IPS DF 6.9 (cell line): Measurements from ENCODE around the gene UNC5C.

Experiments
- DNase-seq: peaks from one replicate; pipeline ENCODE4 v3.0.0-alpha.2; 2013; ENCODE audit warnings: low read depth, low spot score
- H3K27ac ChIP-seq: one replicate; pipeline ENCODE4 v1.5.1; 2013; ENCODE audit warnings: low read length, control low read depth
- H3K27me3 ChIP-seq: 2 replicates; pipeline ENCODE4 v1.6.1; 2013; ENCODE audit warnings: mild to moderate bottlenecking, low read length; ENCODE audit not compliant: control insufficient read depth, insufficient read depth
- H3K36me3 ChIP-seq: 2 replicates; pipeline ENCODE4 v1.6.1; 2013; ENCODE audit warnings: low read length; ENCODE audit not compliant: control insufficient read depth, insufficient read depth
- H3K4me1 ChIP-seq: 2 replicates; pipeline ENCODE4 v1.6.1; 2013; ENCODE audit warnings: low read length; ENCODE audit not compliant: control insufficient read depth, insufficient read depth
- H3K4me3 ChIP-seq: 2 replicates; pipeline ENCODE4 v1.5.1; 2013; ENCODE audit warnings: mild to moderate bottlenecking, low read length
- H3K9me3 ChIP-seq: 2 replicates; pipeline ENCODE4 v1.6.1; 2013; ENCODE audit warnings: low read length, inconsistent platforms; ENCODE audit not compliant: control insufficient read depth, insufficient read depth
- WGBS: extraction: QIAGEN DNeasy Blood & Tissue Kit; methylation state at CpG from one replicate; pipeline ENCODE4 v1.1.7; 2013; ENCODE audit warnings: mixed read lengths, missing lambda C conversion rate; ENCODE audit not compliant: insufficient read length, insufficient coverage; 5-methylcytosine and 5-hydroxymethylcytosine counted together

UNC5C gene

DNA sequence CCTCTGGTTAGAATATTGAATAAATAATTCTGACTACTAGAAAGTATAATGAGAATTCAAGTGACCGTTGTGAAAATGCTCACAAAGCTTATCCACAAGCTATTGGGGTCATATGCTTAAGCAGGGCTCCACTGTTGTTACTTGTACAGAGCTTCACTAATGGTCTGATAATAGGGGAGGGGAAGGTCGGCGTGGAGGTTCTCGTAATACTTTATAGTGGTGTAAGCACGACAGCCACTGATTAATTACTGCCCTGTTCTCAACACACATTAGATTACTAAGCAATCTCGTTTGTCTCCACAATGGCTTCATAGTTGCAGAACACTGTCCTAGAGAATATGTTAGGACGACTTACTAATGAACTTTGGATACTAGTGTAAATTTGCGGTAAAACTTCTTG, 11.6 kb downstream of the UNC5C start:
- Histone ChIP-seq H3K4me1 (no peaks in the 10 kb centered on the region), H3K4me3 (no peak overlapping the region), H3K27ac (no peak overlapping the region), H3K36me3 (no peaks in the 10 kb centered on the region), H3K27me3 (no peaks in the 10 kb centered on the region), H3K9me3 (no peaks in the 10 kb centered on the region)
- DNase-seq: no peak
- WGBS: no CpG with 5 or more reads among the region's 8 CpGs

DNA sequence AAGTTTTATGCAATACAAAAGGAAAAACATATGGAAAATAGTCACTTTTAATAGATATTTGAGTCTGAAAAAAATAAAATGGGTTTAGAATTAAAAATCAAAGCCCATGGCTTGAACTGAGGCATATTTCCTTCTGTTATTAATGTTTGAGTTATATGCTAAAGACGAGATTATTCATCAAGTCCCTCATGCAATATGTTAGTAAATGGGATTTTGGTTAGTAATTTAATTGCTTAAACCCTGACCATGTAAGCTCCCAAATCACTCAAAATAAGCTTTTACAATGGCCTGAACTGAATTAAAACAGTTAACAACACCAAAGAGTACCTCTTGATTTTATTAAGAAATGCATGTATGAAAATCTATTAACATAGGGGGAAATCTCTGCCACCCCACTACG, 12.1 kb downstream of the UNC5C start:
- no peak overlapping the region for H3K4me3 ChIP-seq
- no peaks in the 10 kb centered on the region for H3K36me3 ChIP-seq
- H3K4me1 ChIP-seq: no peaks in the 10 kb centered on the region
- no CpG with 5 or more reads among the region's 2 CpGs for WGBS
- no peaks in the 10 kb centered on the region for H3K27me3 ChIP-seq
- no peak for DNase-seq
- H3K9me3 ChIP-seq: no peaks in the 10 kb centered on the region
- no peak overlapping the region for H3K27ac ChIP-seq

DNA sequence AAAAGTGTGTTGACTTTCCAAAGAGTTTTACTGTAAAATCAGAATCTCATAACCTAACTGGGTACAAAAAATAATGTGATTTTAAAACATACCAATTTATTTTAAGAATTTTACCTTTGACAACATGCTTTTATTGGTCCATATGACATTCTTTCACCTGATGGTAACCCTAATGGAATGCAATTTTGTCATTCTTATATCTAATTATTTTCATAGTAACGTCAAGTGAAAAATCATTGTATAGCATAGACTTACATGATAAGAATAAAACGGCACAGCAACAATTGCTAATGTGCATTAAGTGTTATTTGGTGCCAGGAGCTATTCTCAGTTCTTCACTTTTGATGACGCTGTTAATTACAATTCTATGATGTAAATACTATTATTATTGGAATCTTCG, 13.6 kb downstream of the UNC5C start:
- WGBS: no CpG with 5 or more reads among the region's 4 CpGs
- no peak overlapping the region for H3K4me3 ChIP-seq
- H3K9me3 ChIP-seq: no peaks in the 10 kb centered on the region
- no peaks in the 10 kb centered on the region for H3K36me3 ChIP-seq
- no peaks in the 10 kb centered on the region for H3K27me3 ChIP-seq
- H3K27ac ChIP-seq: no peak overlapping the region
- no peaks in the 10 kb centered on the region for H3K4me1 ChIP-seq
- DNase-seq: no peak

DNA sequence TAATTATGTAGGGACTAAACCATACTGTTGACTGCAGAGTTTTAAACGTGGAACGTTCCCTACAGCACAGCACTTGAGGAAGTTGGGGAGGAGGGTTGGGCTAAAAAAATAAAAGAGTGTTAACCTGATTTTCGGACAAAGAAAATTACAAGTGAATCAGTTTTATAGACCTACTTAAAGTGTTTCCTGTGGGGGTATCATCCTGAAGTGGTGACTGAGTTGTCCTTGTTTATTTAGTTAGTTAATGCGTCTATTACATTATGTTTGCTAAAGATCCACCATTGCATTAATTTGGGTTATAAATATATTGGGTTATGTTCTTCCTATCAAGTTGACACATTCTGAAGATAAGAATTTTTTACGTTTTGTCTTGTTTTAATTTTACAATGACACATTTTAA, 14.7 kb downstream of the UNC5C start:
- Histone ChIP-seq H3K36me3 (no peaks in the 10 kb centered on the region), H3K27me3 (no peaks in the 10 kb centered on the region), H3K27ac (no peak overlapping the region), H3K4me1 (no peaks in the 10 kb centered on the region), H3K4me3 (no peak overlapping the region), H3K9me3 (no peaks in the 10 kb centered on the region)
- no peak for DNase-seq
- WGBS: no CpG with 5 or more reads among the region's 5 CpGs

DNA sequence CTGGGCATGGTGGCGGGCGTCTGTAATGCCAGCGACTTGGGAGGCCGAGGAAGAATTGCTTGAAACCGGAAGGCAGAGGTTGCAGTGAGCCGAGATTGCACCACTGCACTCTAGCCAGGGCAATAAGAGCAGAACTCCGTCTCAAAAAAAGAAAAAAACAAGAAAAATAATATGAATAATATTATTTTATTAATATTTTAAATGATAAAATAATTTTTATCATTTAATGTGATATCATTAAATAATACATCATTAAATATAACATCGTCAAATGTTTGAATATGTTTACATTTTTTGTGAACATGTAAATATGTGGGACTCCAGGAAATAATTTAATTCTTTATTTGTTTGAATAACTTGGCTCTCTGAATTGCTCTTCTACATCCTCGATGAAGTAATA, 15.5 kb downstream of the UNC5C start:
- H3K9me3 ChIP-seq: no peaks in the 10 kb centered on the region
- no CpG with 5 or more reads among the region's 9 CpGs for WGBS
- H3K4me1 ChIP-seq: no peaks in the 10 kb centered on the region
- no peak for DNase-seq
- no peaks in the 10 kb centered on the region for H3K36me3 ChIP-seq
- no peak overlapping the region for H3K27ac ChIP-seq
- no peaks in the 10 kb centered on the region for H3K27me3 ChIP-seq
- H3K4me3 ChIP-seq: no peak overlapping the region

DNA sequence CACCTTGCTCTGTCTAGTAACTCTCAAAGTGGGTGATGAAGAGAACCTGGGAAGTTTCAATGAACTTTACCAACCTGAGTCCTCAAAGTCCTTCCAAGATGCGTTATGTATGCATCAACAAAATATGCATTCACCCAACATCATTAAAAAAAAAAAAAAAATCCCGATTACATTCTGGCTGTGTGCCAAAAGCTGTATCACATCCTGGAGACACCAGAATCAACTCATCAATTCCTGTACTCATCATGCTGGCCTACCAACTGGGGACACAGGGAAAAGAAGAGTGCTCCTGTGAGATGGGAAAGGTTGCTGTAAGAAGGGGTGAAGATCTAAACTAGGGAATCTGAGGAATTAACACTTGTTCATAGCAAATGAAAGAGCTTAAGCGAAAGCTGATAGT, 16.5 kb downstream of the UNC5C start:
- DNase-seq: no peak
- Histone ChIP-seq H3K4me1 (no peaks in the 10 kb centered on the region), H3K36me3 (no peaks in the 10 kb centered on the region), H3K27ac (no peak overlapping the region), H3K4me3 (no peak overlapping the region), H3K9me3 (no peaks in the 10 kb centered on the region), H3K27me3 (no peaks in the 10 kb centered on the region)
- no CpG with 5 or more reads among the region's 3 CpGs for WGBS

DNA sequence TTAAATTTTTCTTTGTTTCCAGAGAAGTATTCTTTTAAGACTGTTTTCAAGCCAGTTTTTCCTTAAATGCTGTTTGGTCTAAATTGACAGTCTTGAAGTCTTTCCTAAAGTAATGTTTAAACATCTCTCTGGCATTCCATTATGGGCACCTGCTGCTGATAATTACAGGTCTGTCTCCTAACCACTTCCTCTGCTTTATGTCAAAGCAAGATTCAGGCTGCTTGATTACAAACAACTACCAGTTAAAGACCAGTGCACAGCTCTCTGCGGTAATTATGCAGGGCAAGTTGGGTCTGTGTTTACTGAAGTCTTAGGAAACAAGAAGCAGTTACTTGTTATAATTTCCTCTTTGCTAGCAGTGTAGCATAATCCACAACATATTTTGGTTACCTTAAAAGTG, 17.6 kb downstream of the UNC5C start:
- DNase-seq: no peak
- Histone ChIP-seq H3K36me3 (no peaks in the 10 kb centered on the region), H3K27me3 (no peaks in the 10 kb centered on the region), H3K9me3 (no peaks in the 10 kb centered on the region), H3K4me1 (no peaks in the 10 kb centered on the region), H3K27ac (no peak overlapping the region), H3K4me3 (no peak overlapping the region)
- no CpG with 5 or more reads among the region's 1 CpG for WGBS

DNA sequence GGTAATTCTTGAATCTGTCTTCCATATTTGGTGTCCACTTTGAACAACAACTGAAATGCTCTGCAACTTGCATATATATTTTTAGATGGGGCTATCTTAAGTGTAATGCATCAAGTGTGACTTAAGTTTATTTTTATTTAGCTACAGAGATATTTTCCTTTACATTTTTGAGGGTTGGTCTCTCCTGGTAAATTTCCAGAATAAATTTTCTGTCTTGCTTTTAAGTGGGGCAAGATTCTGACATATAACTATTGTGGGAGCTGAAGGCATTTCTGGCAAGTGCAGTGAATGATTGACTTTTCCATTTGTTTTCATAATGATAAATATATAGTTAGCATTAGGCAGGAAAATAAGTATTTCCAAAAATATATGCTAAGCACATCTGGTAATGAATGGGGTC, 18.8 kb downstream of the UNC5C start:
- no peak overlapping the region for H3K4me3 ChIP-seq
- no peaks in the 10 kb centered on the region for H3K36me3 ChIP-seq
- no peak for DNase-seq
- H3K9me3 ChIP-seq: no peaks in the 10 kb centered on the region
- no peak overlapping the region for H3K27ac ChIP-seq
- H3K4me1 ChIP-seq: no peaks in the 10 kb centered on the region
- no peaks in the 10 kb centered on the region for H3K27me3 ChIP-seq

DNA sequence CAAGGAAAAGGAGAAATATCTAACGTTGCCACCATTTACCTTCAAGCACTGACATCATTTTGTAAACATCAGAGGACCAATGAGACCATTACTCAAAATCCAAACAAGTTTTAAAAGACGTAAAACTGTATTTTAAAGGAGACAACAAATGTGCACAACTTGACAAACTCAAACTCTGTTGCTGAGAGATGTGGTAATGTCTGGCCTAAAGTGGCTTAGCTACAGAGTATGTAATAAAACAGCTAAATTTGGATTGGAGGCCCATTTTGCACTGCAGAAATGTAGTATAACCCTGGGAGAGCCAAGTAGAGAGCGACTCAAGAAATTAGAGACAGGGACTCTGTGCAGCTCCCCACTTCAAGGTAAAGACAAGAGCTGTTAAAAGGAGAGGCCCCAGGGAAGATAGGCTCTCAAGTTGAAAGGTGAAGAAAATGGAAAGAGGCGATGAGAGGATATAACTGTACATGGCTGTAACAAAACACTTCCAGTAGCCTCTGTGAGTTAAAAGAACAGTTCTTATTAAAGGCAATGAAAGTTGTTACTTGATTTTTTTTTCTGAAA, 20.3 kb downstream of the UNC5C start:
- H3K9me3 ChIP-seq: no peaks in the 10 kb centered on the region
- H3K4me3 ChIP-seq: no peak overlapping the region
- H3K27me3 ChIP-seq: no peaks in the 10 kb centered on the region
- DNase-seq: no peak
- no peak overlapping the region for H3K27ac ChIP-seq
- no peaks in the 10 kb centered on the region for H3K36me3 ChIP-seq
- no CpG with 5 or more reads among the region's 4 CpGs for WGBS
- no peaks in the 10 kb centered on the region for H3K4me1 ChIP-seq

DNA sequence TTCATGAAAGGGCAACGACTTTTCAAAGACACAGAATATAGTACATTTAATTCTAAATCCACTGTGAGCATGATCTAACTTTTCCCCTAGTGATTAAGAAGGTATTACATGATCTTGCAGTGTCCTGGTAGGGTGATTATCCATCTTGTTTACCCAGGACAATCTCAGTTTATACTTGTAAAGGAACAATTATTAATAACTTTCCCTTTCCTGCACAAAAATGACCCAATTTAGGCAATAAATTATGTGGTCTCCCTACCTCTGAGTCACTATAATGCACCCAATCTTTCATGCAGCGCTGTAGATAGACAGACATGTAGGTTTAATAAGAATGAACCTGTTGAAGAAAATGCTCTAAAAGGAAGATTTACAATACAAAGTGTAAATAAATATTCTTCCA, 22.7 kb downstream of the UNC5C start:
- Histone ChIP-seq H3K27ac (no peak overlapping the region), H3K4me1 (no peaks in the 10 kb centered on the region), H3K9me3 (no peaks in the 10 kb centered on the region), H3K36me3 (no peaks in the 10 kb centered on the region), H3K4me3 (no peak overlapping the region), H3K27me3 (no peaks in the 10 kb centered on the region)
- no CpG with 5 or more reads among the region's 2 CpGs for WGBS
- DNase-seq: no peak

DNA sequence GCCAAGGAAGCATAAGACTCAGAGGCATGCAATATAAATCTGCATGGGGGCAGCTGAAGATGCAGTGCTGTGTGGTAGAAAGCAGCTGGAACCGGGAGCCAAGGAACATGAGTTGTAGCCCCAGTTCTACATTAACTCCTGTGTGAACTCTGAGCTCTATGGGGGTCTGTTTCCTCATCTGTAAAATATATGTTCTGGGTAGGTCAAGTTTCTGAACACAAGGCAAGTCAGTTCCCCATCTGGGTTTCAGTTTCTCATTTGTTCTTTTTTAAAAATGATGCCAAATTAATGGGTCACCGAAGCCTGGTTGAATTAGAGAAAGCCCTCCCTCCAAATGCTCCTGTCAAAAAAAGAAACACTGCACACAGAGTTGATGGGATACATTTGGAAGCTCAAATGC, 24.0 kb downstream of the UNC5C start:
- no peaks in the 10 kb centered on the region for H3K27me3 ChIP-seq
- WGBS: no CpG with 5 or more reads among the region's 2 CpGs

More for the DNA sequence above, 24.0 kb downstream of the UNC5C start:
- no peak for DNase-seq
- Histone ChIP-seq H3K9me3 (no peaks in the 10 kb centered on the region), H3K4me1 (no peaks in the 10 kb centered on the region), H3K36me3 (no peaks in the 10 kb centered on the region), H3K27ac (no peak overlapping the region), H3K4me3 (no peak overlapping the region)
